ENCODE results near the gene SPATA31C2.

Gene SPATA31C2

GRCh38 chr9:88085476-88085875 lies 52.8 kb downstream of the SPATA31C2 start:
- TF ChIP-seq EZH2 (IDR thresholded peaks at IDR 0.05; ENCODE audit: borderline replicate concordance, low read length), result no peak
- TF ChIP-seq CTCF (IDR thresholded peaks at IDR 0.05; ENCODE audit: low read length), result no peak
- no peak overlapping the region for H2AFZ ChIP-seq (ENCODE audit: low read length)
- H3K27ac ChIP-seq (ENCODE audit: low read depth, low read length, poor library complexity, severe bottlenecking), result no peak overlapping the region
- H4K20me1 ChIP-seq (ENCODE audit: insufficient read depth, low read length), result no peaks in the 10 kb centered on the region
- H3K4me3 ChIP-seq (ENCODE audit: low read depth, low read length, poor library complexity, severe bottlenecking), result no peak overlapping the region
- no peak overlapping the region for H3K9ac ChIP-seq (ENCODE audit: low read length)
- no peaks in the 10 kb centered on the region for H3K9me2 ChIP-seq (ENCODE audit: low read depth, low read length)
- no peaks in the 10 kb centered on the region for H3K79me2 ChIP-seq (ENCODE audit: insufficient read depth, low read length)
- H3F3A ChIP-seq (ENCODE audit: insufficient read depth, low read length), result no peaks in the 10 kb centered on the region
- no peaks in the 10 kb centered on the region for H3K36me3 ChIP-seq (ENCODE audit: insufficient read depth, low read length)
- H3K4me2 ChIP-seq (ENCODE audit: low read length), result peak overlapping the region; percentile 32
- H3K27me3 ChIP-seq (ENCODE audit: insufficient read depth, low read length), result no peaks in the 10 kb centered on the region
- no peaks in the 10 kb centered on the region for H3K4me1 ChIP-seq (ENCODE audit: insufficient read depth, low read length, severe bottlenecking)
- H3K9me3 ChIP-seq (ENCODE audit: low read length), result no peaks in the 10 kb centered on the region

GRCh38 chr9:88084357-88085183 lies 53.7 kb downstream of the SPATA31C2 start:
- Histone ChIP-seq H3K9me3 (ENCODE audit: low read length) (no peaks in the 10 kb centered on the region), H3K4me3 (ENCODE audit: low read depth, low read length, poor library complexity, severe bottlenecking) (no peak overlapping the region), H2AFZ (ENCODE audit: low read length) (no peak overlapping the region), H3K36me3 (ENCODE audit: insufficient read depth, low read length) (no peaks in the 10 kb centered on the region), H3K4me2 (ENCODE audit: low read length) (no peak overlapping the region), H4K20me1 (ENCODE audit: insufficient read depth, low read length) (no peaks in the 10 kb centered on the region), H3K27me3 (ENCODE audit: insufficient read depth, low read length) (no peaks in the 10 kb centered on the region), H3F3A (ENCODE audit: insufficient read depth, low read length) (no peaks in the 10 kb centered on the region), H3K79me2 (ENCODE audit: insufficient read depth, low read length) (no peaks in the 10 kb centered on the region), H3K9ac (ENCODE audit: low read length) (no peak overlapping the region), H3K27ac (ENCODE audit: low read depth, low read length, poor library complexity, severe bottlenecking) (no peak overlapping the region), H3K4me1 (ENCODE audit: insufficient read depth, low read length, severe bottlenecking) (no peaks in the 10 kb centered on the region), H3K9me2 (ENCODE audit: low read depth, low read length) (no peaks in the 10 kb centered on the region)
- TF ChIP-seq EZH2 (IDR thresholded peaks at IDR 0.05; ENCODE audit: borderline replicate concordance, low read length), result no peak
